NCI-H2227 treated with DMSO at 0.1 percent for 48 hours (cell line): ENCODE measurements around the gene DCTN4.
"Not testable (repeated sequence)": the region's sequence is repeated elsewhere in the genome, so short reads cannot be mapped to it uniquely, and the experiment has no call there.

Experiments used
- DNase-seq: peaks from one replicate; lab custom pipeline; 2025; lab: John Stamatoyannopoulos, UW

Gene DCTN4

GRCh38 chr5:150778517-150779396, 19.9 kb upstream of the DCTN4 start, which contains the start of gene SMIM3:
Gene SMIM3 (plus strand): TSS chr5:150778757. CDS start chr5:150795441, 16,684 bp downstream.
- peak; percentile 36 for DNase-seq

GRCh38 chr5:150778088-150778516, 19.3 kb upstream of the DCTN4 start:
- no peak for DNase-seq

- no peak for DNase-seq
Observed at GRCh38 chr5:150777685-150778084, 18.9 kb upstream of the DCTN4 start.

- no peak for DNase-seq
Observed at GRCh38 chr5:150774145-150774544, 15.3 kb upstream of the DCTN4 start.

- no peak for DNase-seq
Observed at GRCh38 chr5:150771034-150771795, 12.4 kb upstream of the DCTN4 start.

- DNase-seq = no peak
Observed at GRCh38 chr5:150766251-150766650, 7.4 kb upstream of the DCTN4 start.

DNA sequence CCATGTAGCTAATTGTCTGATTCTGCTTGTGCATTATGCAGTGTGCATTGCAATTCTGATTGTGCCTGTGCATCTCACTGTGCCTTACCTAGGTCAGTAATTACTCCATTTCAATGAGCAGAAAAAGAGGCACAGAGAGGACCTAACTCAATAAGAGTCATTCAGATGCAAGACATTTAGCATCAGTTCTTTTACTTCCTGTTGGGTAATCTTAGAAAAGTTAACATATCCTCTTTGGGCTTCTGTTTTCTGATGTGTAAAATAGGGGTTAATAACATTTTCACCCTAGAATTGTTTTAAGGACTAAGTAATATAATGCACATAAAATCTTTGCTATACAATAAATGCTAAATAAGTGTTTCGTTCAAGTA, 7.0 kb upstream of the DCTN4 start:
- DNase-seq = no peak

- no peak for DNase-seq
Observed at GRCh38 chr5:150765011-150765798, 6.4 kb upstream of the DCTN4 start.

GRCh38 chr5:150764530-150764929, 5.7 kb upstream of the DCTN4 start:
- DNase-seq = no peak

DNA sequence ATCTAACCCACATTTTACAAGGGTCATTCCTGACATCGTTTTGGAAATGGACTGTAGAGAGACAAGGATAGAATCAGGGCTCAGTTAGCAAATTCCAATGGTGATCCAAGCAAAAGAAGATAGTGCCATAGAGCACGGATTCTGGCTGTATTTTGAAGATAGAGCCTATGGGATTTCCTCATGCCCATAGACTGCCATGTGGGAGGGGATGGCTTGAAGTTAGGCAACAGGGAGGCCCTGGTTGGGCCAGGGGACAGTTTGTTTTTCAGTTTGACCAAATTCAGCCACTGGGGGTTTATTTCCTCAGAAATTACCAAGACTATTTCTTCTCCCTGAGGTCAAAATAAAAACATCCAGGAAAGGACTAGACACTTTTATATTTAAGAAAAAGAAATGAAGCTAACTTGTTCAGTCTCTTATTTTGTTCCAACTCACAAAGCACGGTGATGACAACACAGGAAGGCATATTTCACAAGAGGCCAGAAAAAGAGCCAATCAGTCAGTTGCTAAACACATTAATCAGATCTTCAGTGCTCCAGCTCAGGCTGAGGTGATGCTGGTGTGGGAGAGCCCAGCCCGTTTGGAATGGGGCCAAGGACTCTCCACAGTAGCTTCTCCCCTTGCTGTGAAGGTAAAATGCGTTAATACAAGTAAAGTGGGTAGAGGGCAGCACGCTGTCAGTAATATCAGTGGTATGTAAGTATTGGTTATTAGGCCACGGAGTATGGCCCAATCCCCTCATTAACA, 4.4 kb upstream of the DCTN4 start:
- DNase-seq = peak; percentile 61

DNA sequence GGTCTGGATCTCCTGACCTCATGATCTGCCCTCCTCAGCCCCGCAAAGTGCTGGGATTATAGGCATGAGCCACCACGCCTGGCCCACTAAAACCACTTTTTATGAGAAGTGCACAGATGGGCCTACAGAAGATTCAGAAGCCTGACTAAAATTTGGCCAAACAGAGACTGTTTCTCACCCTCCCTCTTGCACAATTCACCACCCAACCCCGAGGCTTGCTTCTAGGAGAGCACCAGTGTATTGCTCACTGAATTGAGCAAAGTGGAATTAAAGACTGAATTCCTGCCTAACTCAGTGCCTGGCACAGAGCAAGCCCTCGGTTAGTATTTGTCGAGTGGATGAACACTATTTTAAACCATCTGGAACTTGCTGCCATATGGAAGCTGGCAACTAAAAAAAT, 3.4 kb upstream of the DCTN4 start:
- no peak for DNase-seq

GRCh38 chr5:150759334-150759583, 442 bp upstream of the DCTN4 start:
- no peak for DNase-seq

GRCh38 chr5:150758203-150758530, 650 bp downstream of the DCTN4 start:
- DNase-seq = no peak

DNA sequence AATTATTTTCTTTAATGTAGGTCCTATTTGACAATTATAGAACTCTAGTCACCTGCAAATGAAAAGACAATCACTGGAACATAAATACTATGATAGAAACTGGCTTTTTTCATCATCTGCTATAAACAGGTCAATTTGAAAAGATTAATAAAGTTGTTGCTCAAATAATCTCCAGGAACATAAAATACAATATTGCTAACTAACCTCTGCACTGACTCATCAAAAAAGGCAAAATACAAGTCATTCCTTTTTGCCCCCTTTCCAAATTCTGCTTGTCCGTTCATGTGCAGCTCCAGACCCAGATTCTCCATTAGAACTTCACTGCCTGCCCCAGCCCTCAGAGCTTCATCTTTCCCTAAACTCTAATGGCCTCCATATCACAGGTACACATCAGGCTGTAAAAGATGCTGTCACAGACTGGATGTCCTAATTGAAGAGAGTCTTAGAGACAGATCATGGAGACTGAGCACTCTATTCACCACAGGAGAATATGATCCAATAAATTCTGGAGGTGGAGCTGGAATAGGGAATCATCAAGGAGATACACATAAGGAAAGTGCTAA, 1.6 kb downstream of the DCTN4 start:
- DNase-seq = no peak

DNA sequence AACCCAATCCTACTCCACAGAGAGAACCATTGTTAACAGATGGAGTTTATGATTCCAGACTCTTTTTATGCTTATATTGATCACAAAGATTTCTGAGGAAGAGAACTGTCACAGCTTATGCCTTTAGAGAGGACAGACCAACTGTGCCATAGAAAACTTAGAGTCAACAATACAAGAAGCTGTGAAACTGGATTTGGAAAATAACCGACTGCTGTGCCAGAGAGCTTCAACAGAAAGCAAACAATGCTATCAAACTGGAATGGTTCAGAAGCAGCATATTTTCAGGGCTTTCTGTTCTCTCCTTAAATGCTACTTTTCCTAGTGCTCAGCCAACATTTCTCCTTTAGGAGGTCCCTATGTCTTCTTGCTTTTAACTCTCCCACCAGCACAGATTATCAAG, 5.0 kb downstream of the DCTN4 start:
- DNase-seq = no peak

DNA sequence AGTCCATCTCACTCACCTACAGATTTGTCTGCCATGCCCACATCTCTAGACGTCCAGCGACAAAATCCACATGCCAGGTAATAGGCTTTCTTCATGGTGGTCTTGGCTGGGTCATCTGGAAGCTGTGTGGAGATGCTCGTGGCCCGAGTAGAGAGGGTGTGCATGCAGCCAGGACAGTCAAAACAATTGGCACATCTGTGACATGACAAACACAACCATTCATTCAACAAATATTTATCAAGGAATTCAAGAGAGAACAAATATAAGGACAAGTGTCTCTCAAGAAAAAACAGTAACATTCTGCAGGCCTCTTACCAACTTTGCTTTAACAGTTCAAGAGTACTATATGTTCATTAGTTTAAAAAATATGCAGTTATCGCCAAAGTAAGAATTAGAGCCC, 5.4 kb downstream of the DCTN4 start:
- DNase-seq = no peak

DNA sequence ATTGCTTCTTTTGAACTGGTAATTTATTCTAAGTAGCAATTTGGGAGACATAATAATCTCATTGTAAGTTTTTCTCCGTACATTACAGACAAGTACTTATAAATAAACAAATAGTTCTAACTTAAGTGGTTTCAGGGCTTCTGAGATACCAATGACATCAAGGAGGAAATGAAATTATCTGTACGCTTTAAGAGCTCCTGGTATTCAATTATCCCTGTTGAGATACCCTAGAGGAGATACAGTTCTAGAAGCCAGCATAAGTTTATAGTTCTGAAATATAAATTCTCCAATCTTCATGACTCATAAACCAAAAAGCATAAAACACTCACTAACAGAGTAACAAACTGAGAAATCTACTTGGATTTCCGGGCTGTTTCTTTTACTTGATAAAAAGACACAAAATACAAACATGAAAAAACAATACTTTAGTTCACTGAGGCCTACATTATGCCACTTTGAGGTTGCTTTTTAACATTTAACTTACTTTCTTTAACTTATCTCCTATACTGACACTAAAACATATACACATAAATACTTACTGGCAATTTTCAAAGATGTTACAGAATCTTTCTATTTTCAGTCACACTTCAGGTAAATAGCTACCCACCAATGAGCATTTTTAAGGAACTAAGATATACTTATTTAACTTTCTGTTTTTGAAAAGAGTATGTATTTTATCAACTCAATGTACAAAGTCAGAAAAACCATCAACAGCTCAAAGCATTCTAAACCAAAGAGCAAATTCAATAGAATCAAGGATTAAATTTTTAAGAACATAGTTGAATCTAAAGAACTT, 7.5 kb downstream of the DCTN4 start:
- DNase-seq = no peak

DNA sequence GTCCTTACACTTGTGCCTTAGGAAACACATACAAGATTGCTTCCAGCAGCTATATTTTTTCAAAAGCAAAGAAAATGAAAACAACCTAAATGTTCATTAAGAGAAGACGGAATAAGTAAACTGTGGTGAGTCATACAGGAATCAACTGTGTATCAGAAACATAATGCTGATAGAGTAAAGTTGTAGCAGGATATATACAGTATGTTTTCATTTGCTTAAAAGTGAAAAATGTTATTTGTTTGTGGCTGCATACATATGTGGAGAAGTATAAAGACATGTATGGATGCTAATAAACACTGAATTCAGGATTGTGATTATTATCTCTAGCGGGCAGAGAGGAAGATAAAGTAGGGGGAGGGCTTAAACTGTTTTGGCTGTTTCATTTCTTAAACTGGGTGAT, 8.3 kb downstream of the DCTN4 start:
- DNase-seq = no peak

DNA sequence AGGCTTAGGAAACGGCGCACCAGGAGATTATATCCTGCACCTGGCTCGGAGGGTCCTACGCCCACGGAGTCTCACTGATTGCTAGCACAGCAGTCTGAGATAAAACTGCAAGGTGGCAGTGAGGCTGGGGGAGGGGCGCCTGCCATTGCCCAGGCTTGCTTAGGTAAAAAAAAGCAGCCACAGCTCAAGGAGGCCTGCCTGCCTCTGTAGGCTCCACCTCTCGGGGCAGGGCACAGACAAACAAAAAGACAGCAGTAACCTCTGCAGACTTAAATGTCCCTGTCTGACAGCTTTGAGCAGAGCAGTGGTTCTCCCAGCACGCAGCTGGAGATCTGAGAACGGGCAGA, 15.7 kb downstream of the DCTN4 start:
- not testable (repeated sequence) for DNase-seq

DNA sequence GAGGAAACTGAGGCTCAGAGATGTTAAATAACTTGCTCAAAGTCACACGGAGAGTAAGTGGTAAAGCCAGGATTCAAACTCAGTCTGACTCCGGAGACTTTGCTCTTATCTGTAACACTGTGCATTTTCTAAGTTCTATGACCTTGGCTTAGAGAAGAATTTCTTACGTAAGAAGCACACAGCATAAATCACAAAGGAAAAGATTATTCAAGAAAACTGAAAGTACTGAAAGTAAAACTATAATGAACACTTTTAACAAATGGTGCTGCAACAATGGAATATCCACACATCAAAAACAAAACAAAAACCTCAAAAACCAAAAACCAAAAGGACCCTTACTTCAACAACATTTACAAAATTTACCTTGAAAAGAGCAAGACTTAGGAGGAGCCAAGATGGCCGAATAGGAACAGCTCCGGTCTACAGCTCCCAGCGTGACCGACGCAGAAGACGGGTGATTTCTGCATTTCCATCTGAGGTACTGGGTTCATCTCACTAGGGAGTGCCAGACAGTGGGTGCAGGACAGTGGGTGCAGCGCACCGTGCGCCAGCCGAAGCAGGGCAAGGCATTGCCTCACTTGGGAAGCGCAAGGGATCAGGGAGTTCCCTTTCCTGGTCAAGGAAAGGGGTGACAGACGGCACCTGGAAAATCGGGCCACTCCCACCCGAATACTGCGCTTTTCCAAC, 16.2 kb downstream of the DCTN4 start:
- DNase-seq = not testable (repeated sequence)
